B cell (primary cell): ENCODE measurements around the gene KRTAP3-1. TPM values are rescaled to one million over a fixed set of nuclear protein-coding genes. Genes with fewer than 3 reads are reported as not detected.

ENCODE experiments used
- ATAC-seq: fragments of 200-7000 bp; cut with Tn5 transposase; one replicate; pipeline ENCODE4 v1.10.0; 2021; ENCODE audit warnings: low read depth, mild to moderate bottlenecking, moderate number of reproducible peaks, moderate library complexity
- CTCF ChIA-PET: fragments of 350-600 bp; sonication (Branson Sonifier 250); formaldehyde crosslinking; loops from one replicate; lab custom pipeline; 2021; ENCODE audit warnings: antibody characterized with exemption, inconsistent platforms; lab: Charles Lee
- POLR2A ChIA-PET: fragments of 350-600 bp; sonication (Branson Sonifier 250); formaldehyde crosslinking; loops from one replicate; lab custom pipeline; 2021; ENCODE audit warnings: antibody characterized with exemption; lab: Charles Lee
- DNase-seq: peaks from one replicate; pipeline ENCODE4 v3.0.0; 2013
- H2AFZ ChIP-seq: 2 replicates; pipeline ENCODE4 v1.6.1; 2012; ENCODE audit warnings: mild to moderate bottlenecking, low read depth, low read length; ENCODE audit not compliant: insufficient read depth, poor library complexity, severe bottlenecking
- H3K27ac ChIP-seq, 2 donors: 1 replicate in 1 of 2; 2 replicates in 1 of 2; pipeline ENCODE4 v1.5.1; 2012 to 2013; ENCODE audit warnings: low read length in 2 of 2, mild to moderate bottlenecking in 2 of 2, moderate library complexity in 1 of 2
- H3K27me3 ChIP-seq, 4 experiments: fragments of 200-600 bp in 1 of 4; sonication (generic) in 1 of 4; replicated peaks in 1 of 4; 1 replicate in 2 of 4; 2 replicates in 2 of 4; pipeline versions ENCODE4 v1.6.1 to v1.7.0; 2013 to 2016; ENCODE audit warnings: low read length in 3 of 4, mild to moderate bottlenecking in 2 of 4, mixed read lengths in 1 of 4, moderate library complexity in 1 of 4; ENCODE audit not compliant: insufficient read depth in 4 of 4, control insufficient read depth in 3 of 4; ENCODE audit errors: control extremely low read depth in 1 of 4
- H3K36me3 ChIP-seq, 2 experiments: replicated peaks in 1 of 2; 1 replicate in 1 of 2; 2 replicates in 1 of 2; pipeline versions ENCODE4 v1.6.1 to v1.7.1; 2013; ENCODE audit warnings: low read length in 1 of 2; ENCODE audit not compliant: insufficient read depth in 2 of 2, control insufficient read depth in 1 of 2; ENCODE audit errors: control extremely low read depth in 1 of 2, extremely low read depth in 1 of 2
- H3K4me1 ChIP-seq, 2 donors: fragments of 200-600 bp in 1 of 2; sonication (generic) in 1 of 2; 1 replicate in 1 of 2; 2 replicates in 1 of 2; pipeline versions ENCODE4 v1.5.1 to v1.6.1; 2013 to 2017; ENCODE audit warnings: low read length in 2 of 2; ENCODE audit not compliant: control insufficient read depth in 2 of 2, insufficient read depth in 2 of 2
- H3K4me2 ChIP-seq: replicated peaks from 2 replicates; pipeline ENCODE3; 2012; ENCODE audit warnings: mild to moderate bottlenecking, low read depth, low read length; ENCODE audit not compliant: poor library complexity, severe bottlenecking
- H3K4me3 ChIP-seq, 5 experiments: fragments of 200-600 bp in 1 of 5; sonication (generic) in 1 of 5; 1 replicate in 3 of 5; 2 replicates in 2 of 5; pipeline versions ENCODE4 v1.5.1 to v1.7.0; 2011 to 2016; ENCODE audit warnings: low read length in 4 of 5, mild to moderate bottlenecking in 4 of 5, low read depth in 2 of 5, control low read depth in 1 of 5, moderate library complexity in 1 of 5; ENCODE audit not compliant: insufficient read depth in 1 of 5; ENCODE audit errors: control extremely low read depth in 1 of 5, extremely low read depth in 1 of 5
- H3K79me2 ChIP-seq: fragments of 200-600 bp; sonication (generic); one replicate; pipeline ENCODE4 v1.6.0; 2016; ENCODE audit warnings: low read length; ENCODE audit not compliant: control insufficient read depth, insufficient read depth
- H3K9ac ChIP-seq: fragments of 200-600 bp; sonication (generic); 2 replicates; pipeline ENCODE4 v1.6.1; 2017; ENCODE audit warnings: mild to moderate bottlenecking, low read length, moderate library complexity
- H3K9me3 ChIP-seq, 3 donors: one replicate each; pipeline versions ENCODE4 v1.6.1 to v1.7.1; 2013; ENCODE audit warnings: low read length in 2 of 3; ENCODE audit not compliant: control insufficient read depth in 2 of 3, insufficient read depth in 1 of 3; ENCODE audit errors: control extremely low read depth in 1 of 3
- H4K20me1 ChIP-seq: 2 replicates; pipeline ENCODE4 v1.6.0; 2012; ENCODE audit warnings: mild to moderate bottlenecking, low read length; ENCODE audit not compliant: insufficient read depth, control insufficient read depth, poor library complexity, severe bottlenecking
- H3K27ac Mint-ChIP-seq: one replicate; pipeline ENCODE4 v1.8.0; 2021; ENCODE audit warnings: mixed read lengths
- H3K27me3 Mint-ChIP-seq: one replicate; pipeline ENCODE4 v1.8.0; 2021; ENCODE audit warnings: mixed read lengths
- H3K4me1 Mint-ChIP-seq: one replicate; pipeline ENCODE4 v1.8.0; 2021; ENCODE audit warnings: mixed read lengths
- H3K4me3 Mint-ChIP-seq: one replicate; pipeline ENCODE4 v1.8.0; 2021; ENCODE audit warnings: mixed read lengths
- H3K9me3 Mint-ChIP-seq: one replicate; pipeline ENCODE4 v1.8.0; 2022; ENCODE audit warnings: mixed read lengths; ENCODE audit not compliant: insufficient read depth
- CTCF ChIP-seq: fragments of 200-600 bp; IDR thresholded peaks from one replicate; pipeline ENCODE4 v1.8.0; 2022; ENCODE audit warnings: antibody characterized with exemption, mild to moderate bottlenecking
- EZH2 ChIP-seq: IDR thresholded peaks from 2 replicates; pipeline ENCODE4 v1.6.1; 2012; ENCODE audit warnings: borderline replicate concordance, low read depth, mild to moderate bottlenecking, moderate library complexity, low read length; ENCODE audit not compliant: insufficient read depth, poor library complexity, severe bottlenecking
- WGBS: methylation state at CpG from one replicate; pipeline ENCODE4 v1.1.5; 2013; ENCODE audit warnings: missing lambda C conversion rate; ENCODE audit not compliant: insufficient coverage; 5-methylcytosine and 5-hydroxymethylcytosine counted together
- intact Hi-C: fragments of 100-400 bp; cut with micrococcal nuclease; formaldehyde crosslinking; loops from one replicate; pipeline ENCODE4 v1.10.0; 2022
- polyA plus RNA-seq: library from polyadenylated mRNA; depleted of rRNA; stranded (reverse); fragments of >200 nt; gene quantifications from 2 replicates; pipeline ENCODE4 v1.2.3, GENCODE V29; 2012
- total RNA-seq, 2 donors: library from RNA; stranded (reverse); fragments of 120-200 nt in 1 of 2; gene quantifications; 1 replicate in 1 of 2; 2 replicates in 1 of 2; pipeline versions ENCODE4 v1.2.3 to v1.2.4, GENCODE V29; 2013 to 2022

The KRTAP3-1 gene
- total and polyA plus RNA-seq, 2 donors (not counting 1 experiment from before 2014, with no cell fraction given): not detected

- POLR2A ChIA-PET: no interaction called here
Measured at GRCh38 chr17:41029633-41030245, 20.8 kb upstream of the KRTAP3-1 start, which contains the start of gene KRTAP1-4. TSS of gene KRTAP1-4 (minus strand) at chr17:41030195. CDS start at chr17:41030078, 117 bp downstream.

More at GRCh38 chr17:41029633-41030245, 20.8 kb upstream of the KRTAP3-1 start, which contains the start of gene KRTAP1-4:
- no peak within 1 kb of the TSS for H2AFZ ChIP-seq
- no peaks in the 10 kb centered on the region for H4K20me1 ChIP-seq
- H3K27me3 Mint-ChIP-seq: peaks cover 48% of the 10 kb centered on the region
- H3K9me3 Mint-ChIP-seq: no peaks in the 10 kb centered on the region
- intact Hi-C loops: no loop called here
- CTCF ChIA-PET: no interaction called here
- no peak for TF ChIP-seq CTCF
- TF ChIP-seq EZH2: no peak
- H3K27me3 ChIP-seq: peaks cover 0 to 9% (median 3%) of the 10 kb centered on the region in 4 experiments
- DNase-seq: no peak
- H3K4me3 ChIP-seq: no peak within 1 kb of the TSS
- no peaks in the 10 kb centered on the region for H3K9me3 ChIP-seq
- H3K4me1 ChIP-seq: no peaks in the 10 kb centered on the region
- no peaks in the 10 kb centered on the region for H3K36me3 ChIP-seq
- no peak within 1 kb of the TSS for H3K4me2 ChIP-seq
- H3K9ac ChIP-seq: no peak within 1 kb of the TSS
- no peaks in the 10 kb centered on the region for H3K79me2 ChIP-seq
- H3K4me1 Mint-ChIP-seq: no peaks in the 10 kb centered on the region
- H3K4me3 Mint-ChIP-seq: no peak within 1 kb of the TSS
- 90% methylated on average over 9 of the region's 12 CpGs for WGBS
- H3K27ac Mint-ChIP-seq: no peak within 1 kb of the TSS
- no peak within 1 kb of the TSS for H3K27ac ChIP-seq
- no peak for ATAC-seq
